Naive thymus-derived CD4-positive, alpha-beta T cell (primary cell): ENCODE measurements around the gene TSPAN31. TPM values are rescaled to one million over a fixed set of nuclear protein-coding genes. Genes with fewer than 3 reads are reported as not detected.
A peak's percentile ranks its signal among the peaks of the same experiment; 100 is the strongest.
"Not testable (repeated sequence)": the region's sequence is repeated elsewhere in the genome, so short reads cannot be mapped to it uniquely, and the experiment has no call there.

Experiments
- ATAC-seq: fragments of 150-1000 bp; cut with Tn5 transposase; 2 replicates; pipeline ENCODE4 v1.10.0; 2021; ENCODE audit warnings: mild to moderate bottlenecking, moderate library complexity
- CTCF ChIA-PET: fragments of 350-600 bp; sonication (Branson Sonifier 250); formaldehyde crosslinking; loops from one replicate; lab custom pipeline; 2021; ENCODE audit warnings: antibody characterized with exemption; lab: Charles Lee
- POLR2A ChIA-PET: fragments of 350-600 bp; sonication (Branson Sonifier 250); formaldehyde crosslinking; loops from one replicate; lab custom pipeline; 2021; ENCODE audit warnings: antibody characterized with exemption, inconsistent platforms; lab: Charles Lee
- DNase-seq, 9 donors: peaks; one replicate each; pipeline versions ENCODE4 v3.0.0 to v3.0.0-alpha.2; 2020 to 2022; ENCODE audit warnings: mixed read lengths in 1 of 9
- H3K27ac ChIP-seq: one replicate; pipeline ENCODE4 v1.7.0; 2013; ENCODE audit warnings: mild to moderate bottlenecking, low read depth, low read length, moderate library complexity
- H3K27me3 ChIP-seq, 2 donors: one replicate each; pipeline ENCODE4 v1.7.0; 2013; ENCODE audit warnings: low read length in 2 of 2, mild to moderate bottlenecking in 2 of 2, moderate library complexity in 2 of 2; ENCODE audit not compliant: control insufficient read depth in 2 of 2, insufficient read depth in 2 of 2
- H3K36me3 ChIP-seq, 3 experiments: 1 replicate in 2 of 3; 2 replicates in 1 of 3; pipeline ENCODE4 v1.7.0; 2013; ENCODE audit warnings: low read length in 3 of 3, mild to moderate bottlenecking in 3 of 3, moderate library complexity in 1 of 3; ENCODE audit not compliant: insufficient read depth in 3 of 3, control insufficient read depth in 2 of 3
- H3K4me1 ChIP-seq, 2 donors: one replicate each; pipeline ENCODE4 v1.7.0; 2013; ENCODE audit warnings: low read length in 2 of 2, mild to moderate bottlenecking in 2 of 2, moderate library complexity in 1 of 2; ENCODE audit not compliant: control insufficient read depth in 2 of 2, insufficient read depth in 2 of 2
- H3K4me3 ChIP-seq: 2 replicates; pipeline ENCODE4 v1.7.0; 2013; ENCODE audit warnings: mild to moderate bottlenecking, low read length
- H3K9me3 ChIP-seq, 3 experiments: 1 replicate in 2 of 3; 2 replicates in 1 of 3; pipeline ENCODE4 v1.7.0; 2013; ENCODE audit warnings: low read length in 3 of 3; ENCODE audit not compliant: control insufficient read depth in 2 of 3
- H3K27ac Mint-ChIP-seq, 9 donors: one replicate each; pipeline ENCODE4 v1.8.0; 2020 to 2022; ENCODE audit warnings: mixed read lengths in 9 of 9, mild to moderate bottlenecking in 8 of 9, moderate library complexity in 5 of 9, inconsistent platforms in 2 of 9
- H3K27me3 Mint-ChIP-seq, 5 donors: one replicate each; pipeline ENCODE4 v1.8.0; 2021 to 2022; ENCODE audit warnings: mixed read lengths in 5 of 5, mild to moderate bottlenecking in 1 of 5
- H3K36me3 Mint-ChIP-seq, 5 donors: one replicate each; pipeline ENCODE4 v1.8.0; 2020 to 2022; ENCODE audit warnings: mixed read lengths in 5 of 5, mild to moderate bottlenecking in 3 of 5, inconsistent platforms in 1 of 5
- H3K4me1 Mint-ChIP-seq, 7 donors: one replicate each; pipeline ENCODE4 v1.8.0; 2020 to 2022; ENCODE audit warnings: mixed read lengths in 7 of 7, mild to moderate bottlenecking in 3 of 7, inconsistent platforms in 1 of 7
- H3K4me3 Mint-ChIP-seq, 10 donors: one replicate each; pipeline ENCODE4 v1.8.0; 2020 to 2022; ENCODE audit warnings: mild to moderate bottlenecking in 10 of 10, mixed read lengths in 10 of 10, moderate library complexity in 6 of 10, inconsistent platforms in 2 of 10
- H3K9me3 Mint-ChIP-seq, 11 donors: one replicate each; pipeline ENCODE4 v1.8.0; 2020 to 2022; ENCODE audit warnings: mixed read lengths in 11 of 11, mild to moderate bottlenecking in 4 of 11, inconsistent platforms in 1 of 11, moderate library complexity in 1 of 11
- intact Hi-C, 2 donors: fragments of 100-400 bp; cut with micrococcal nuclease; formaldehyde crosslinking; loops; one replicate each; pipeline ENCODE4 v1.15.1; 2023
- polyA plus RNA-seq, 2 donors: library from polyadenylated mRNA; unstranded; fragments of 300-500 nt; fragmentation: Illumina TruSeq; gene quantifications; one replicate each; pipeline ENCODE4 v1.2.3, GENCODE V29; 2021
- total RNA-seq, 6 experiments: library from RNA in 5 of 6; stranded (reverse) in 5 of 6; gene quantifications; 1 replicate in 5 of 6; 2 replicates in 1 of 6; pipeline ENCODE4 v1.2.3 and lab custom pipeline; 2021 to 2026

TSPAN31 gene
- total and polyA plus RNA-seq, 7 experiments from 2014 or later, result 12.3 to 50.5 (median 23.2) TPM

GRCh38 chr12:57770734-57771133, 25.9 kb downstream of the TSPAN31 start:
- ATAC-seq, result no peak
- intact Hi-C loops, result no loop called here
- CTCF ChIA-PET, result no interaction called here
- no peak for DNase-seq
- Mint-ChIP-seq H3K4me3 (peak overlapping the region in 9 of 10 donors; percentile 37 to 97 (median 67)), H3K27me3 (peaks cover 0 to 12% (median 9%) of the 10 kb centered on the region in 5 donors), H3K36me3 (peaks cover 0 to 12% (median 5%) of the 10 kb centered on the region in 5 donors), H3K27ac (peak overlapping the region in 2 of 9 donors; percentile 23 to 48), H3K9me3 (no peaks in the 10 kb centered on the region), H3K4me1 (peaks cover 23 to 40% (median 31%) of the 10 kb centered on the region in 7 donors)
- peak overlapping the region; percentile 90 for H3K27ac ChIP-seq
- H3K9me3 ChIP-seq, result no peaks in the 10 kb centered on the region
- H3K4me3 ChIP-seq, result no peak overlapping the region
- H3K36me3 ChIP-seq, result peaks cover 0 to 18% (median 0%) of the 10 kb centered on the region in 3 experiments
- peaks cover 8 to 24% of the 10 kb centered on the region in 2 donors for H3K4me1 ChIP-seq
- H3K27me3 ChIP-seq, result peaks cover 0 to 5% of the 10 kb centered on the region in 2 donors
- POLR2A ChIA-PET, result no interaction called here

DNA sequence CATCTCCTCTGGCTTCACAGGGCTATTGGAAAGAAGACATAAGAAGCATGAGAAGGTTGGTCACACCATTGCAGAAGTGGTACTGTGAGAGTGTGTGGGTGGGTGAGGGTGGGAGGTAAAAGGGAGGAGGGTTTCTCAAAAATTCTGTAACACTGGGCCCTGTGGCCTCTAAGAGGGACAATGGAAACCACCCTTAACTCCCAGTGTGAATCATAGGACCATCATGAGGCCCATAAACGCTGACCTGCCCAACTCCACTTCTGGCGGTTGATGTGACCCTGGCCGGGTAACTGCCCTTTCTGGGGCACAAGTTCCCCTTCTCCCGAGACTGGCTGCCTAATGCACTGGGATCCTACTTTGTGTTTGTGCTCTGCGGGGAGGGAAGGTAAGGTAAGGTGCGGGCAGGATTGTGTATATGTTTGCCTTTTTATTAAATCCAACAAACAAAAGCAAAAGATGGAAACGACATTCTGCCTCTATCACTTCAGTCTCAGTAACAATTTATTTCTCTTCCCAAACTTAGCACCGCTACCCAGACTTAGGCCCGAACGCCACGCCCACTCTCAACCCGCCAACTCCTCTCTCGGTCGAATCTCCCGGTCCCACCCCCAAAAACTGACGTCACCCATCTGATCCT, 26.5 kb downstream of the TSPAN31 start:
- ATAC-seq (peak; percentile 78), DNase-seq (peak in 2 of 9 donors; percentile 84 to 88)
- Mint-ChIP-seq H3K4me1 (peaks cover 24 to 40% (median 30%) of the 10 kb centered on the region in 7 donors), H3K4me3 (peak overlapping the region; percentile 88 to 97 (median 94)), H3K9me3 (no peaks in the 10 kb centered on the region), H3K27ac (peak overlapping the region; percentile 74 to 98 (median 97)), H3K36me3 (peaks cover 0 to 14% (median 5%) of the 10 kb centered on the region in 5 donors), H3K27me3 (peaks cover 0 to 7% (median 7%) of the 10 kb centered on the region in 5 donors)
- Histone ChIP-seq H3K27me3 (peaks cover 0 to 2% of the 10 kb centered on the region in 2 donors), H3K36me3 (peaks cover 0 to 18% (median 0%) of the 10 kb centered on the region in 3 experiments), H3K9me3 (no peaks in the 10 kb centered on the region), H3K4me3 (peak overlapping the region; percentile 99), H3K27ac (peak overlapping the region; percentile 90), H3K4me1 (peaks cover 6 to 18% of the 10 kb centered on the region in 2 donors)
- intact Hi-C loops, result no loop called here
- ChIA-PET CTCF (interaction anchor here (1.2 to 1.8 kb wide), 2 partner anchors 15 to 26 kb away, joined by 4 to 8 read pairs; partner anchors contain the start of gene TSPAN31), POLR2A (interaction anchor here (0.9 to 1.3 kb wide), 3 partner anchors 9 to 71 kb away, joined by 3 to 7 read pairs (median 5); no protein-coding TSS in a partner anchor)

DNA sequence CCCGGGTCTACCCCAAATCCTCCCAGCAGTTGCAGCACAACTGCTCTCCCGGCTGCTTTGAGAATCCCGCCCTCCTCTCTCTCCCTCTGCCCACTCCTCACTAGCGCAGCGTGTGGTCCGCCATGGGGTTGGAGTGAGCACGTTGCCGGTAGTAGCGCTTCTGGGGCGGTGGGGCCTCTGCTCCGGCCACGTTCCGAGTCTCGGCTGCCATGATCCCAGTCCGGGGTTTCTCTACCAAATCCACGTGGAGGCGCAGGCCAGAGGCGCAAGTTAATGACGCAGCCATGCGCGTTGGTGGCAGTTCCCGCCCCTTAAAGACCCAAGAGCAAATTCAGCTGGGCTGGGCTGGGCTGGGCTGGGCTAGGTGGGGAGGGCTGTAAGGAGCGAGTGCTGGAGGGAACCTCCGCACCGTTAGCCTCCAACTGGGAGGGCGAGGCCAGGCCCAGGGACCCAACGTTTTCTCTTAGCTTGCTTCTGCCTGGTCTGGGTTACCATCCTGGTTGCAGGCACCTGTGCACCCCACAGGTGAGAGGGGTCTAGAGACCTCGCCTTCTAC, 27.1 kb downstream of the TSPAN31 start, which contains the start of gene METTL1:
TSS of gene METTL1 (minus strand) at position 233 of the 556 bp plus-strand sequence. CDS start at position 211, 22 bp downstream.
- no peaks in the 10 kb centered on the region for H3K9me3 ChIP-seq
- H3K36me3 Mint-ChIP-seq, result peaks cover 0 to 14% (median 5%) of the 10 kb centered on the region in 5 donors
- peaks cover 0 to 18% (median 0%) of the 10 kb centered on the region in 3 experiments for H3K36me3 ChIP-seq
- H3K27me3 ChIP-seq, result no peaks in the 10 kb centered on the region
- H3K4me3 ChIP-seq, result peak within 1 kb of the TSS; percentile 99
- peak within 1 kb of the TSS; percentile 90 for H3K27ac ChIP-seq
- ChIA-PET CTCF (interaction anchor here (0.6 to 1.8 kb wide), 5 partner anchors 10 to 129 kb away, joined by 3 to 10 read pairs (median 8); partner anchors contain the start of genes TSFM and TSPAN31), POLR2A (interaction anchor here (0.7 to 1.3 kb wide), 6 partner anchors 9 to 125 kb away, joined by 3 to 7 read pairs (median 3); no protein-coding TSS in a partner anchor)
- peak within 1 kb of the TSS; percentile 88 to 97 (median 94) for H3K4me3 Mint-ChIP-seq
- peaks cover 6 to 12% of the 10 kb centered on the region in 2 donors for H3K4me1 ChIP-seq
- DNase-seq, result peak; percentile 70 to 91 (median 86)
- H3K9me3 Mint-ChIP-seq, result no peaks in the 10 kb centered on the region
- peaks cover 20 to 34% (median 25%) of the 10 kb centered on the region in 7 donors for H3K4me1 Mint-ChIP-seq
- ATAC-seq, result peak; percentile 92
- peak within 1 kb of the TSS; percentile 74 to 98 (median 97) for H3K27ac Mint-ChIP-seq
- H3K27me3 Mint-ChIP-seq, result peaks cover 0 to 3% (median under 1%) of the 10 kb centered on the region in 5 donors
- intact Hi-C loops, result loop anchor here (1.0 kb wide), 7 partner anchors 10 to 1304 kb away; partner anchors contain the start of genes TSFM (in 2 of the 2), ATP23 (in 1 of the 2), CDK4 (in 1 of the 2) and GLI1 (in 1 of the 2)

DNA sequence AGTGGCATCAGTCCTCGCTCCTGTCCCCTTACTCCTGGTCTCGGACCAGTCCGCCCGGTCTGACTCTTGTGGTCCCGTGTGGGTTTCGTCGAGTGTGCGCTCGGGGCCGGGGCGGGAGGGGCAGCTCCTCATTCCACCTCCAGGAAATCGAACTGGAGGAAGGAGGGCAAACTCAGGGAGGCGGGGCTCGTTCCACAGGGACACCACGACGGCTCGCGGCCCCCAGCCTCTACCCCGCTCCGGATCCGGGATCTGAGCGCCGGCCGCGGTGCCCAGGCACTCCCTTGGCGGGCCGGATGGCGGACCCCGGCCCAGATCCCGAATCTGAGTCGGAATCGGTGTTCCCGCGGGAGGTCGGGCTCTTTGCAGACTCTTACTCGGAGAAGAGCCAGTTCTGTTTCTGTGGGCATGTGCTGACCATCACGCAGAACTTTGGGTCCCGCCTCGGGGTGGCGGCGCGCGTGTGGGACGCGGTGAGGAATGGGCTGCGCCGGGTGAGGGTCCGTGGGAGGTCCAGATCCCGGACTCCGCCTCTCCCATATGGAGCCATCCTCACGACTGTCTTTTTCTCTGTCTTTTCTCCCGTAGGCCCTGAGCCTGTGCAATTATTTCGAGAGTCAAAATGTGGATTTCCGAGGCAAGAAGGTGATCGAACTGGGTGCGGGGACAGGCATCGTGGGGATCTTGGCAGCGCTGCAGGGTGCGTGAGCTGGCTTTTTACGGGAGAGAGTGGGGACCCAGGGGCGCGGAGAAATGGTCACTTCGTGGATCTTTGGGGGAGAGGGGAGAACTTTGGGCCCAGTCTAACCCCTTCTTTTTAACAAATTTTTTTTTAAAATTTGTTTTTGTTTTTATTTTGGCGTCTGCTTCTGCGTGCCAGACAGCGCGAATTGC, 27.8 kb downstream of the TSPAN31 start, which contains the start of gene EEF1AKMT3:
TSS of gene EEF1AKMT3 (plus strand) at position 186 of the 894 bp plus-strand sequence. CDS start at position 297, 111 bp downstream.
- Histone ChIP-seq H3K36me3 (peaks cover 0 to 18% (median 0%) of the 10 kb centered on the region in 3 experiments), H3K9me3 (no peaks in the 10 kb centered on the region), H3K27me3 (no peaks in the 10 kb centered on the region), H3K27ac (peak within 1 kb of the TSS; percentile 90), H3K4me1 (peaks cover 6 to 10% of the 10 kb centered on the region in 2 donors), H3K4me3 (peak within 1 kb of the TSS; percentile 99)
- peaks cover 0 to 14% (median 5%) of the 10 kb centered on the region in 5 donors for H3K36me3 Mint-ChIP-seq
- ChIA-PET CTCF (interaction anchor here (0.6 to 1.8 kb wide), 5 partner anchors 10 to 129 kb away, joined by 3 to 10 read pairs (median 8); partner anchors contain the start of genes TSFM and TSPAN31), POLR2A (interaction anchor here (0.7 to 1.3 kb wide), 6 partner anchors 8 to 124 kb away, joined by 3 to 7 read pairs (median 3); no protein-coding TSS in a partner anchor)
- H3K27me3 Mint-ChIP-seq, result peaks cover 0 to 3% (median 0%) of the 10 kb centered on the region in 5 donors
- intact Hi-C loops, result loop anchor here (1.0 kb wide), 7 partner anchors 10 to 1304 kb away; partner anchors contain the start of genes TSFM (in 2 of the 2), ATP23 (in 1 of the 2), CDK4 (in 1 of the 2) and GLI1 (in 1 of the 2)
- peaks cover 20 to 34% (median 24%) of the 10 kb centered on the region in 7 donors for H3K4me1 Mint-ChIP-seq
- peak within 1 kb of the TSS; percentile 74 to 98 (median 97) for H3K27ac Mint-ChIP-seq
- DNase-seq (peak in 1 of 9 donors; percentile 10), ATAC-seq (peak; percentile 13)
- no peaks in the 10 kb centered on the region for H3K9me3 Mint-ChIP-seq
- H3K4me3 Mint-ChIP-seq, result peak within 1 kb of the TSS; percentile 88 to 97 (median 94)

GRCh38 chr12:57774634-57775033, 29.8 kb downstream of the TSPAN31 start:
- ChIA-PET CTCF (interaction anchor here (0.6 to 1.3 kb wide), 2 partner anchors 18 to 662 kb away, joined by 3 to 4 read pairs; no protein-coding TSS in a partner anchor), POLR2A (interaction anchor here (1.1 kb wide), 1 partner anchor 11 kb away, joined by 3 read pairs; no protein-coding TSS in a partner anchor)
- intact Hi-C loops, ATAC-seq, H3K4me3 Mint-ChIP-seq, H3K27ac Mint-ChIP-seq, H3K9me3 ChIP-seq, H3K27me3 ChIP-seq, H3K9me3 Mint-ChIP-seq, H3K4me3 ChIP-seq, H3K27me3 Mint-ChIP-seq, H3K27ac ChIP-seq, H3K36me3 ChIP-seq, DNase-seq: not testable (repeated sequence)
- peaks cover 0 to 13% (median 3%) of the 10 kb centered on the region in 5 donors for H3K36me3 Mint-ChIP-seq
- peaks cover 6 to 11% of the 10 kb centered on the region in 2 donors for H3K4me1 ChIP-seq
- peaks cover 24 to 42% (median 30%) of the 10 kb centered on the region in 7 donors for H3K4me1 Mint-ChIP-seq
